Peyer's patch (tissue), 4 donors: ENCODE data around the gene NR0B2. TPM values are rescaled to one million over a fixed set of nuclear protein-coding genes. Genes with fewer than 3 reads are reported as not detected.

Experiments
- DNase-seq, 3 donors: peaks; one replicate each; pipeline ENCODE4 v3.0.0-alpha.2; 2017 to 2019
- H3K27ac ChIP-seq, 4 donors: fragments of 200-600 bp; sonication (generic); one replicate each; pipeline ENCODE4 v1.5.1; 2016 to 2019
- H3K27me3 ChIP-seq, 2 donors: fragments of 200-600 bp; sonication (generic); one replicate each; pipeline ENCODE4 v1.5.1; 2019
- H3K36me3 ChIP-seq, 3 donors: fragments of 200-600 bp; sonication (generic); one replicate each; pipeline ENCODE4 v1.5.1; 2016 to 2019
- H3K4me1 ChIP-seq, 4 donors: fragments of 200-600 bp; sonication (generic); one replicate each; pipeline ENCODE4 v1.5.1; 2016 to 2019
- H3K4me3 ChIP-seq, 4 donors: fragments of 200-600 bp; sonication (generic); 1 replicate in 3 of 4; 2 replicates in 1 of 4; pipeline ENCODE4 v1.5.1; 2016 to 2019; ENCODE audit warnings: mild to moderate bottlenecking in 1 of 4
- H3K9me3 ChIP-seq, 4 donors: fragments of 200-600 bp; sonication (generic); one replicate each; pipeline ENCODE4 v1.5.1; 2016 to 2019; ENCODE audit warnings: mild to moderate bottlenecking in 1 of 4
- CTCF ChIP-seq, 6 experiments: fragments of 450-650 bp in 4 of 6; fragments of 200-600 bp in 2 of 6; sonication (generic) in 1 of 6; IDR thresholded peaks; one replicate each; pipeline ENCODE4 v1.5.1; 2017 to 2019; ENCODE audit warnings: antibody characterized with exemption in 6 of 6, mild to moderate bottlenecking in 3 of 6, moderate library complexity in 1 of 6
- POLR2A ChIP-seq, 2 donors: fragments of 450-650 bp; IDR thresholded peaks; one replicate each; pipeline ENCODE4 v1.5.1; 2017; ENCODE audit warnings: antibody characterized with exemption in 2 of 2, mild to moderate bottlenecking in 2 of 2, moderate library complexity in 2 of 2
- total RNA-seq, 4 donors: library from RNA; depleted of rRNA; stranded (reverse); fragments of >200 nt; gene quantifications; one replicate each; pipeline ENCODE4 v1.1.0, GENCODE V29; 2016

NR0B2 gene
- total RNA-seq, 4 donors from 2014 or later: 16.2 to 46.4 (median 30.7) TPM; not detected in 1

- DNase-seq: peak in 2 of 3 donors; percentile 90 to 94
- Histone ChIP-seq H3K4me3 (peak within 1 kb of the TSS; percentile 68 to 81 (median 76)), H3K27ac (peak within 1 kb of the TSS; percentile 94 to 98 (median 96)), H3K27me3 (no peaks in the 10 kb centered on the region), H3K36me3 (no peaks in the 10 kb centered on the region), H3K9me3 (no peaks in the 10 kb centered on the region), H3K4me1 (peaks cover 0 to 22% (median 13%) of the 10 kb centered on the region in 4 donors)
- peak; percentile 92 to 98 for TF ChIP-seq POLR2A (IDR thresholded peaks at IDR 0.05)
- TF ChIP-seq CTCF (IDR thresholded peaks at IDR 0.05): peak in 4 of 6 experiments; percentile 38 to 87 (median 78)
These were observed 50.7 kb downstream of the NR0B2 start, which contains the start of gene SFN for GRCh38 chr1:26862781-26863684. TSS of gene SFN (plus strand) at chr1:26863149. CDS start at chr1:26863213, 64 bp downstream.

- H3K27me3 ChIP-seq: no peaks in the 10 kb centered on the region
- peak overlapping the region in 1 of 4 donors; percentile 97 for H3K27ac ChIP-seq
- no peaks in the 10 kb centered on the region for H3K36me3 ChIP-seq
- no peaks in the 10 kb centered on the region for H3K9me3 ChIP-seq
- TF ChIP-seq CTCF (IDR thresholded peaks at IDR 0.05): no peak
- TF ChIP-seq POLR2A (IDR thresholded peaks at IDR 0.05): no peak
- DNase-seq: no peak
- no peak overlapping the region for H3K4me3 ChIP-seq
- H3K4me1 ChIP-seq: peaks cover 0 to 22% (median 13%) of the 10 kb centered on the region in 4 donors
These were observed 51.8 kb downstream of the NR0B2 start for GRCh38 chr1:26861889-26862378.

Other genes starting within 250 kb of the NR0B2 start
- gene ARID1A, start 218.0 kb downstream of the NR0B2 start, total RNA-seq: 10 to 100 TPM; 49.4 to 90.8 (median 66.8) TPM
- 10 to 100 TPM in 3 of 4 donors, 1 to 10 TPM in 1; 9.9 to 24.5 (median 18.1) TPM for gene PIGV, start 126.0 kb downstream of the NR0B2 start, total RNA-seq
- gene ZDHHC18, start 87.3 kb downstream of the NR0B2 start, total RNA-seq: 10 to 100 TPM; 12.4 to 40.3 (median 29.0) TPM
- gene SFN, start 50.8 kb downstream of the NR0B2 start, total RNA-seq: 10 to 100 TPM; 19.8 to 66.6 (median 44.6) TPM
- 10 to 100 TPM; 13.5 to 19.6 (median 17.3) TPM for gene GPN2, start 23.7 kb downstream of the NR0B2 start, total RNA-seq
- gene GPATCH3, start 13.5 kb downstream of the NR0B2 start, total RNA-seq: 10 to 100 TPM in 3 of 4 donors, 1 to 10 TPM in 1; 8.4 to 28.5 (median 14.2) TPM
- 10 to 100 TPM; 27.8 to 53.6 (median 31.7) TPM for gene NUDC, start 7.8 kb upstream of the NR0B2 start, total RNA-seq
- 10 to 100 TPM; 13.2 to 40.1 (median 31.8) TPM for gene KDF1, start 46.5 kb upstream of the NR0B2 start, total RNA-seq
- gene TRNP1, start 79.7 kb upstream of the NR0B2 start, total RNA-seq: 10 to 100 TPM in 1 of 4 donors, 1 to 10 TPM in 2, not detected in 1; 1.9 to 12.2 (median 3.2) TPM
- 1 to 10 TPM in 1 of 4 donors, under 1 TPM in 2, not detected in 1; 0.70 to 5.1 (median 0.80) TPM for gene TENT5B, start 98.9 kb upstream of the NR0B2 start, total RNA-seq
- 10 to 100 TPM in 3 of 4 donors, 1 to 10 TPM in 1; 5.8 to 68.3 (median 48.2) TPM for gene SLC9A1, start 241.2 kb upstream of the NR0B2 start, total RNA-seq